K562 (cell line): ENCODE measurements around the gene COL7A1. TPM values are rescaled to one million over a fixed set of nuclear protein-coding genes. Genes with fewer than 3 reads are reported as not detected.

Experiments used
- MNT ChIP-seq, 2 experiments: fragments of 450-650 bp; conservative IDR thresholded peaks; 2 replicates each; pipeline ENCODE4 v1.6.1; 2017; ENCODE audit warnings: mild to moderate bottlenecking in 2 of 2, moderate library complexity in 2 of 2
- SNIP1 ChIP-seq: fragments of 450-650 bp; IDR thresholded peaks from 2 replicates; pipeline ENCODE4 v1.7.1; 2017; ENCODE audit warnings: low read depth, mild to moderate bottlenecking
- TAF15 ChIP-seq: fragments of 200-400 bp; formaldehyde crosslinking; IDR thresholded peaks from 2 replicates; pipeline ENCODE4 v1.6.1; 2017; ENCODE audit warnings: mild to moderate bottlenecking, low read depth, low read length, moderate library complexity
- polyA plus RNA-seq, 8 experiments: library from polyadenylated mRNA; depleted of rRNA in 4 of 8; stranded (reverse) in 5 of 8; unstranded in 3 of 8; fragments of >200 nt; fragmentation: Nextera tagmentation in 2 of 8; fragmentation: Illumina TruSeq in 1 of 8; extraction: Ambion mirVana in 2 of 8; extraction: Trizol in 1 of 8; gene quantifications; 2 replicates each; pipeline versions ENCODE4 v1.2.1 to v1.2.3, GENCODE V29; 2011 to 2014; ENCODE audit warnings: inconsistent platforms in 1 of 8, missing spikeins in 1 of 8
- total RNA-seq, 7 experiments: library from RNA; depleted of rRNA in 6 of 7; stranded (reverse); fragments of >200 nt in 6 of 7; fragmentation: Illumina TruSeq in 2 of 7; extraction: Trizol in 2 of 7; gene quantifications; 2 replicates each; pipeline versions ENCODE4 v1.2.1 to v1.2.3, GENCODE V29; 2011 to 2021; ENCODE audit warnings: low replicate concordance in 1 of 7
- TF ChIP-seq, protein P1 (sequence below), 2 experiments: fragments of 450-650 bp; IDR thresholded peaks; 2 replicates each; pipeline ENCODE4 v1.6.1; 2016; ENCODE audit warnings: mild to moderate bottlenecking in 2 of 2, borderline replicate concordance in 1 of 2, low read depth in 1 of 2, moderate library complexity in 1 of 2
- TF ChIP-seq, protein P2 (sequence below): fragments of 450-650 bp; IDR thresholded peaks from 2 replicates; pipeline ENCODE4 v1.6.1; 2016; ENCODE audit warnings: low read depth

COL7A1 gene
- total and polyA plus RNA-seq, 9 of the 15 experiments (the other 6 are each of a cell fraction or from before 2014, with no cell fraction given): 0.09 to 0.66 (median 0.35) TPM; not detected in 3

DNA sequence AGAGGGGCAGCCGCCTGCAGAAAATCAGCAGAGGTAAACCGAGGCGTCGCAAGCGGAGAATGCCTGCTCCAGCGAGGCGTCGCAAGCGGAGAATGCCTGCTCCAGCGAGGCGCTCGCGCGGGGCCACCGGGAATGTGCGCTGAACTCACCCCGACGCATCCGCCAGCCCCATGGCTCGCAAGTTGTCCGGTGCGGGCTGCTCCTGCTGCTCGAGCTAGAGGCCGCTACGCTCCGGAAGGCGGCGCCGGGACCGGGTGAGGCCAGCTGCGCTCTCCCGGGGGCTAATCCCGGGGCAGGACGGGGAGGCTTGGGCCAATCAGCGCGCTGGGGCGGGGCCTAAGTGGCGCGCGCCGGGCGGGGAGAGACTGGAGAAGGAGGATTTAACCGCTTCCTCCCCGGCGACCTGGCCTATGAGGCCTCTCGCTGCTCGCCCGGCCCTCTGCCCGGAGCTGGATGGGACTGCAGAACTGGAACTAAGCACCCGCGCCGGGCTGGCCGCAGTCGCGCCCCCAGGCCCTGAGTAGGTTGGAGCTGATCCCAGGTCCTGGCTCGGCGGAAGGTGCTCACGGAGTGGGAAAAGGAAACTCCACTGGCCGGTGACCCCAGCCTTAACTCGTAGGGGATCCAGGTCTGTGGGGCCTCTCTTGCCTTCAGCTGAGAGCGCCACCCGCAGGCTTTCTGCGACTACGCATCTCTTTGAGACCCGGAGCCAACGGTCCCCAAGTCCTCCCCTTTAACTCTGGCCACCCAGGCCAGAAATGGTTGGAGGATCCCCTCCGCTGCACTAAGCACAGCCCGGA is 40.3 kb upstream of the COL7A1 start, which contains the start of gene SLC26A6 (continued):
- TF ChIP-seq, protein P1, sequence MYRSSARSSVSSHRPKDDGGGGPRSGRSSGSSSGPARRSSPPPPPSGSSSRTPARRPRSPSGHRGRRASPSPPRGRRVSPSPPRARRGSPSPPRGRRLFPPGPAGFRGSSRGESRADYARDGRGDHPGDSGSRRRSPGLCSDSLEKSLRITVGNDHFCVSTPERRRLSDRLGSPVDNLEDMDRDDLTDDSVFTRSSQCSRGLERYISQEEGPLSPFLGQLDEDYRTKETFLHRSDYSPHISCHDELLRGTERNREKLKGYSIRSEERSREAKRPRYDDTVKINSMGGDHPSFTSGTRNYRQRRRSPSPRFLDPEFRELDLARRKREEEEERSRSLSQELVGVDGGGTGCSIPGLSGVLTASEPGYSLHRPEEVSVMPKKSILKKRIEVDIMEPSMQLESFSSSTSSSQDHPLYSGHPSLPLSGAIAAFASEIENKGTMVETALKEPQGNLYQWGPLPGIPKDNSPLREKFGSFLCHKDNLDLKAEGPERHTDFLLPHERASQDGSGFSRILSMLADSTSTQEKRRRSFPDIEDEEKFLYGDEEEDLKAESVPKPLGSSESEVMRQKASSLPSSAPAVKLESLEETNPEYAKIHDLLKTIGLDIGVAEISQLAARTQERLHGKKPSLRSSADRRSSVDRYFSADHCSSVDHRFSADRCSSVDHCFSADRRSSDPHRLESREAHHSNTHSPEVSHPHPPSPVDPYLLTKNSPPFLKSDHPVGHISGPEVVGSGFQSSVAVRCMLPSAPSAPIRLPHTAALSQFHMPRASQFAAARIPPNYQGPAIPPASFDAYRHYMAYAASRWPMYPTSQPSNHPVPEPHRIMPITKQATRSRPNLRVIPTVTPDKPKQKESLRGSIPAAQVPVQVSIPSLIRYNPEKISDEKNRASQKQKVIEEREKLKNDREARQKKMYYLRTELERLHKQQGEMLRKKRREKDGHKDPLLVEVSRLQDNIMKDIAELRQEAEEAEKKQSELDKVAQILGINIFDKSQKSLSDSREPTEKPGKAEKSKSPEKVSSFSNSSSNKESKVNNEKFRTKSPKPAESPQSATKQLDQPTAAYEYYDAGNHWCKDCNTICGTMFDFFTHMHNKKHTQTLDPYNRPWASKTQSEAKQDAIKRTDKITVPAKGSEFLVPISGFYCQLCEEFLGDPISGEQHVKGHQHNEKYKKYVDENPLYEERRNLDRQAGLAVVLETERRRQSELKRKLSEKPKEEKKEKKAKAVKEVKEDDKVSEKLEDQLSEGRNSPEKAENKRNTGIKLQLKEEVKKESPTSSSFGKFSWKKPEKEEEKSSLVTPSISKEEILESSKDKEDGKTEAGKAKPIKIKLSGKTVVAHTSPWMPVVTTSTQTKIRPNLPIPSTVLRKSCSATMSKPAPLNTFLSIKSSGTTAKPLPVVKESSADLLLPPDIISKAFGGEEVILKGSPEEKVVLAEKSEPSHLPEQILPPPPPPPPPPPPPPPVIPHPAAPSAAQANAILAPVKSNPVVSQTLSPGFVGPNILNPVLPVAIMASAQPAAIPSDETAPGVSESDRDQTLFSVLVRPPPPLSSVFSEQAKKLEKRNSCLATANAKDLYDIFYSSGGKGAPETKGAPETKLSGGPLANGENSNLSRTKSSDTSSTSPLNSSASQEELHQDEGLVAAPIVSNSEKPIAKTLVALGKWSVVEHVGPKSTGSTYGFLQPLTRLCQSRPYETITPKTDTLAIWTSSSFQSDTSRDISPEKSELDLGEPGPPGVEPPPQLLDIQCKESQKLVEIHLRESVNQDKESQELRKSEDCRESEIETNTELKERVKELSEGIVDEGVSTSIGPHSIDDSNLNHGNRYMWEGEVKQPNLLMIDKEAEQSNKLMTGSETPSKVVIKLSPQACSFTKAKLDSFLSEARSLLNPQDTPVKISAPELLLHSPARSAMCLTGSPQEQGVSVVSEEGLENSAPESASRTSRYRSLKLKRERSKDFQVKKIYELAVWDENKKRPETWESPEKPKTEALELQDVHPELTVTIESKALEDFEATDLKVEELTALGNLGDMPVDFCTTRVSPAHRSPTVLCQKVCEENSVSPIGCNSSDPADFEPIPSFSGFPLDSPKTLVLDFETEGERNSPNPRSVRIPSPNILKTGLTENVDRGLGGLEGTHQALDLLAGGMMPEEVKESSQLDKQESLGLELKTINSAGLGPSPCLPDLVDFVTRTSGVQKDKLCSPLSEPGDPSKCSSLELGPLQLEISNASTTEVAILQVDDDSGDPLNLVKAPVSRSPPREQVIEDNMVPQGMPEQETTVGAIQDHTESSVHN (IDR thresholded peaks at IDR 0.05; ENCODE audit: borderline replicate concordance in 1 of 2, low read depth in 1 of 2): no peak
- no peak for TF ChIP-seq TAF15
- TF ChIP-seq, protein P2, sequence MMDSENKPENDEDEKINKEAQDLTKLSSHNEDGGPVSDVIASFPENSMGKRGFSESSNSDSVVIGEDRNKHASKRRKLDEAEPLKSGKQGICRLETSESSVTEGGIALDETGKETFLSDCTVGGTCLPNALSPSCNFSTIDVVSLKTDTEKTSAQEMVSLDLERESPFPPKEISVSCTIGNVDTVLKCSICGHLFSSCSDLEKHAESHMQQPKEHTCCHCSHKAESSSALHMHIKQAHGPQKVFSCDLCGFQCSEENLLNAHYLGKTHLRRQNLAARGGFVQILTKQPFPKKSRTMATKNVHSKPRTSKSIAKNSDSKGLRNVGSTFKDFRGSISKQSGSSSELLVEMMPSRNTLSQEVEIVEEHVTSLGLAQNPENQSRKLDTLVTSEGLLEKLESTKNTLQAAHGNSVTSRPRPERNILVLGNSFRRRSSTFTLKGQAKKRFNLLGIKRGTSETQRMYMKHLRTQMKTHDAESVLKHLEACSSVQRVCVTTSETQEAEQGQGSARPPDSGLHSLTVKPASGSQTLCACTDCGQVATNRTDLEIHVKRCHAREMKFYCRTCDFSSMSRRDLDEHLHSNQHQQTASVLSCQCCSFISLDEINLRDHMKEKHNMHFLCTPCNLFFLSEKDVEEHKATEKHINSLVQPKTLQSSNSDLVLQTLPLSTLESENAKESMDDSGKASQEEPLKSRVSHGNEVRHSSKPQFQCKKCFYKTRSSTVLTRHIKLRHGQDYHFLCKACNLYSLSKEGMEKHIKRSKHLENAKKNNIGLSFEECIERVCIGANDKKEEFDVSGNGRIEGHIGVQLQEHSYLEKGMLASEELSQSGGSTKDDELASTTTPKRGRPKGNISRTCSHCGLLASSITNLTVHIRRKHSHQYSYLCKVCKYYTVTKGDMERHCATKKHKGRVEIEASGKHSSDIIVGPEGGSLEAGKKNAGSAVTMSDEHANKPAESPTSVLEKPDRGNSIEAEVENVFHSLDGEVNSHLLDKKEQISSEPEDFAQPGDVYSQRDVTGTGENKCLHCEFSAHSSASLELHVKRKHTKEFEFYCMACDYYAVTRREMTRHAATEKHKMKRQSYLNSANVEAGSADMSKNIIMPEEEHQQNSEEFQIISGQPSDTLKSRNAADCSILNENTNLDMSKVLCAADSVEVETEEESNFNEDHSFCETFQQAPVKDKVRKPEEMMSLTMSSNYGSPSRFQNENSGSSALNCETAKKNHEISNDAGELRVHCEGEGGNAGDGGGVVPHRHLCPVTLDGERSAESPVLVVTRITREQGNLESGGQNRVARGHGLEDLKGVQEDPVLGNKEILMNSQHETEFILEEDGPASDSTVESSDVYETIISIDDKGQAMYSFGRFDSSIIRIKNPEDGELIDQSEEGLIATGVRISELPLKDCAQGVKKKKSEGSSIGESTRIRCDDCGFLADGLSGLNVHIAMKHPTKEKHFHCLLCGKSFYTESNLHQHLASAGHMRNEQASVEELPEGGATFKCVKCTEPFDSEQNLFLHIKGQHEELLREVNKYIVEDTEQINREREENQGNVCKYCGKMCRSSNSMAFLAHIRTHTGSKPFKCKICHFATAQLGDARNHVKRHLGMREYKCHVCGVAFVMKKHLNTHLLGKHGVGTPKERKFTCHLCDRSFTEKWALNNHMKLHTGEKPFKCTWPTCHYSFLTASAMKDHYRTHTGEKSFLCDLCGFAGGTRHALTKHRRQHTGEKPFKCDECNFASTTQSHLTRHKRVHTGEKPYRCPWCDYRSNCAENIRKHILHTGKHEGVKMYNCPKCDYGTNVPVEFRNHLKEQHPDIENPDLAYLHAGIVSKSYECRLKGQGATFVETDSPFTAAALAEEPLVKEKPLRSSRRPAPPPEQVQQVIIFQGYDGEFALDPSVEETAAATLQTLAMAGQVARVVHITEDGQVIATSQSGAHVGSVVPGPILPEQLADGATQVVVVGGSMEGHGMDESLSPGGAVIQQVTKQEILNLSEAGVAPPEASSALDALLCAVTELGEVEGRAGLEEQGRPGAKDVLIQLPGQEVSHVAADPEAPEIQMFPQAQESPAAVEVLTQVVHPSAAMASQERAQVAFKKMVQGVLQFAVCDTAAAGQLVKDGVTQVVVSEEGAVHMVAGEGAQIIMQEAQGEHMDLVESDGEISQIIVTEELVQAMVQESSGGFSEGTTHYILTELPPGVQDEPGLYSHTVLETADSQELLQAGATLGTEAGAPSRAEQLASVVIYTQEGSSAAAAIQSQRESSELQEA: no peak
- TF ChIP-seq SNIP1: no peak
- peak in 1 of 2 experiments; percentile 75; a peak in 1 of 4 replicates for TF ChIP-seq MNT (conservative IDR thresholded peaks at IDR 0.05)
